ENCODE measurements around the gene TF. TPM values are rescaled to one million over a fixed set of nuclear protein-coding genes. Genes with fewer than 3 reads are reported as not detected.

Gene TF
- total and polyA plus RNA-seq, 10 of the 15 experiments (the other 5 are each of a cell fraction or from before 2014, with no cell fraction given) = under 0.01 to 8.9 (median 0.05) TPM; not detected in 1

- intact Hi-C loops (cut with micrococcal nuclease; ENCODE audit: unreplicated experiment) (no loop called here), in situ Hi-C loops (cut with MboI) (no loop called here)
- ChIA-PET SMC1A (ENCODE audit: uncharacterized antibody, unreplicated experiment) (no interaction called here), POLR2A (no interaction called here), CTCF (interaction anchor here (1.0 kb wide), 1 partner anchor 64 kb away, joined by 3 read pairs; no protein-coding TSS in a partner anchor), RAD21 (ENCODE audit: unreplicated experiment) (interaction anchor here (0.6 kb wide), 1 partner anchor 30 kb away, joined by 3 read pairs; no protein-coding TSS in a partner anchor)
- TF ChIP-seq SMC3 (IDR thresholded peaks at IDR 0.05; ENCODE audit: borderline replicate concordance, low read length) (no peak), CEBPB (IDR thresholded peaks at IDR 0.05; ENCODE audit: borderline replicate concordance in 1 of 2, low read depth in 2 of 2, low read length in 2 of 2) (no peak), IRF5 (IDR thresholded peaks at IDR 0.05; ENCODE audit: borderline replicate concordance) (no peak), HCFC1 (IDR thresholded peaks at IDR 0.05; ENCODE audit: low read length) (no peak), NFYA (IDR thresholded peaks at IDR 0.05; ENCODE audit: borderline replicate concordance, low read depth, low read length) (no peak), CBX5 (IDR thresholded peaks at IDR 0.05; ENCODE audit: low read depth) (no peak), STAT1 (conservative IDR thresholded peaks at IDR 0.05) (no peak), MEF2B (IDR thresholded peaks at IDR 0.05; ENCODE audit: partially characterized antibody, poor library complexity, severe bottlenecking) (no peak), MTA2 (IDR thresholded peaks at IDR 0.05; ENCODE audit: low read depth) (no peak)
- H2AFZ ChIP-seq (ENCODE audit: control insufficient read depth, low read depth, low read length) = no peak overlapping the region
- H3K4me1 ChIP-seq (ENCODE audit: control insufficient read depth, insufficient read depth, low read length) = no peaks in the 10 kb centered on the region
- no peak for FAIRE-seq
- no peak overlapping the region for H3K4me2 ChIP-seq (ENCODE audit: control insufficient read depth, insufficient read depth)
- H3K4me3 ChIP-seq = no peak overlapping the region
- no peak for ATAC-seq
- H3K27ac ChIP-seq (ENCODE audit: control insufficient read depth, insufficient read depth) = no peak overlapping the region
- no peaks in the 10 kb centered on the region for H4K20me1 ChIP-seq (ENCODE audit: control insufficient read depth, insufficient read depth)
- no peaks in the 10 kb centered on the region for H3K79me2 ChIP-seq (ENCODE audit: control insufficient read depth, insufficient read depth, low read length)
- H3K9ac ChIP-seq (ENCODE audit: control insufficient read depth, insufficient read depth, low read length) = no peak overlapping the region
- H3K36me3 ChIP-seq (ENCODE audit: control insufficient read depth in 2 of 2, insufficient read depth in 2 of 2, low read length in 1 of 2) = no peaks in the 10 kb centered on the region
- no TSS peak for BruUV-seq (replicated peaks)
- H3K9me3 ChIP-seq (replicated peaks; ENCODE audit: control insufficient read depth, insufficient read depth, low read length) = no peaks in the 10 kb centered on the region
- no peak for DNase-seq (ENCODE audit: low read depth, low spot score)
- 0% methylated on average over 1 of the region's 1 CpG for WGBS (ENCODE audit: insufficient coverage, insufficient replicate concordance, low lambda C conversion rate, missing lambda C conversion rate)
- H3K27me3 ChIP-seq (replicated peaks in 1 of 2; ENCODE audit: control insufficient read depth in 2 of 2, insufficient read depth in 2 of 2, low read length in 1 of 2) = peaks cover 0 to 3% of the 10 kb centered on the region in 2 experiments; a peak in 2 of 4 replicates
Measured at GRCh38 chr3:133753779-133754164, 7.6 kb downstream of the TF start.

All from GM12878 (cell line).